Epithelial cell of proximal tubule (primary cell): Measurements from ENCODE around the gene ISLR2. TPM values are rescaled to one million over a fixed set of nuclear protein-coding genes. Genes with fewer than 3 reads are reported as not detected.
A peak's percentile ranks its signal among the peaks of the same experiment; 100 is the strongest.

Experiments used
- DNase-seq: peaks from one replicate; pipeline ENCODE4 v3.0.0-alpha.2; 2011; ENCODE audit warnings: low read depth
- H3K4me3 ChIP-seq: 2 replicates; pipeline ENCODE4 v1.5.1; 2011; ENCODE audit warnings: low read depth, mild to moderate bottlenecking, low read length
- total RNA-seq: library from RNA; depleted of rRNA; stranded (reverse); fragments of >200 nt; gene quantifications from 2 replicates; pipeline ENCODE4 v1.2.3, GENCODE V29; 2015
- TF ChIP-seq, protein P1 (sequence below): conservative IDR thresholded peaks from 2 replicates; pipeline ENCODE4 v1.5.1; 2012; ENCODE audit warnings: low read depth, mild to moderate bottlenecking, low read length

The ISLR2 gene
- total RNA-seq, 1 donor from 2014 or later = not detected

GRCh38 chr15:74136814-74137536, 6.6 kb downstream of the ISLR2 start:
- no peak for DNase-seq
- H3K4me3 ChIP-seq = peak overlapping the region; percentile 41
- TF ChIP-seq, protein P1, sequence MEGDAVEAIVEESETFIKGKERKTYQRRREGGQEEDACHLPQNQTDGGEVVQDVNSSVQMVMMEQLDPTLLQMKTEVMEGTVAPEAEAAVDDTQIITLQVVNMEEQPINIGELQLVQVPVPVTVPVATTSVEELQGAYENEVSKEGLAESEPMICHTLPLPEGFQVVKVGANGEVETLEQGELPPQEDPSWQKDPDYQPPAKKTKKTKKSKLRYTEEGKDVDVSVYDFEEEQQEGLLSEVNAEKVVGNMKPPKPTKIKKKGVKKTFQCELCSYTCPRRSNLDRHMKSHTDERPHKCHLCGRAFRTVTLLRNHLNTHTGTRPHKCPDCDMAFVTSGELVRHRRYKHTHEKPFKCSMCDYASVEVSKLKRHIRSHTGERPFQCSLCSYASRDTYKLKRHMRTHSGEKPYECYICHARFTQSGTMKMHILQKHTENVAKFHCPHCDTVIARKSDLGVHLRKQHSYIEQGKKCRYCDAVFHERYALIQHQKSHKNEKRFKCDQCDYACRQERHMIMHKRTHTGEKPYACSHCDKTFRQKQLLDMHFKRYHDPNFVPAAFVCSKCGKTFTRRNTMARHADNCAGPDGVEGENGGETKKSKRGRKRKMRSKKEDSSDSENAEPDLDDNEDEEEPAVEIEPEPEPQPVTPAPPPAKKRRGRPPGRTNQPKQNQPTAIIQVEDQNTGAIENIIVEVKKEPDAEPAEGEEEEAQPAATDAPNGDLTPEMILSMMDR = no peak

DNA sequence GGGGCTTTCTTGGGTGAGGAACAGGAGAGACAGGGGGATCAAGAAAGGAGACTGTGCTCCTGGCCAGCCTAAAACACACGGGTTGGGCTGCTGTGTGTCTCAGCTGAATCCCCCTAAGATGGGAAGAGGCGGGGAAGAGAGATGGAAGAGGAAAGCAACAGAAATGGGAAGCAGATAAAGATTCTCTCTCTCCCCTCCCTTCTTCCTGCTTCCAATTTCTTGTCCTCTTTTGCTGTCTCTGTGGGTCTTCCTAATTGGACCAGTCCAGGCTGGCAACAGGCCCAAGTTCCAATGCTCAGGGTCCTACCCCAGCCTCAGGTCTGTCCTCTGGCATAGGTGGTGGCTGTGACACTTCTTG, 7.1 kb downstream of the ISLR2 start:
- no peak for DNase-seq
- no peak overlapping the region for H3K4me3 ChIP-seq
- TF ChIP-seq, protein P1 = no peak

GRCh38 chr15:74138642-74139041, 8.3 kb downstream of the ISLR2 start:
- no peak overlapping the region for H3K4me3 ChIP-seq
- TF ChIP-seq, protein P1 = no peak
- DNase-seq = no peak

DNA sequence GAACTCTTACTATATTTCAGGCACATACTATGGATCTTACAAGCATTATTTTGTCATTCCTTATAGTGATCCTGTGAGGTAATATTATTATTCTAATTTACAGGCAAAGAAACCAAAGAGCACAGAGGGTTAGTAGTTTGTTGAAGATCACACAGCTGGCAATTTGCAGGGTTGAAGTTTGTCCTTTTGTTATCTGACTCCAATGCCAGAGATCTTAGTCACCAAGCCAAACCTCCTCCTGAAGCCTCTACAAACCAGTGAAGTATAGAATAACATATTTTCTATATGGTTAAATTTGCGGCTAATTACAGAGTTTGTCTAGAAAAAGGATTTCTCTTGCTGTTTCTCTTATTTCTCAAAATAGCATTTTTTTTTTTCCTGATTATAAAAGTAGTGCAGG, 11.2 kb downstream of the ISLR2 start:
- no peak overlapping the region for H3K4me3 ChIP-seq
- no peak for DNase-seq
- TF ChIP-seq, protein P1 = no peak

DNA sequence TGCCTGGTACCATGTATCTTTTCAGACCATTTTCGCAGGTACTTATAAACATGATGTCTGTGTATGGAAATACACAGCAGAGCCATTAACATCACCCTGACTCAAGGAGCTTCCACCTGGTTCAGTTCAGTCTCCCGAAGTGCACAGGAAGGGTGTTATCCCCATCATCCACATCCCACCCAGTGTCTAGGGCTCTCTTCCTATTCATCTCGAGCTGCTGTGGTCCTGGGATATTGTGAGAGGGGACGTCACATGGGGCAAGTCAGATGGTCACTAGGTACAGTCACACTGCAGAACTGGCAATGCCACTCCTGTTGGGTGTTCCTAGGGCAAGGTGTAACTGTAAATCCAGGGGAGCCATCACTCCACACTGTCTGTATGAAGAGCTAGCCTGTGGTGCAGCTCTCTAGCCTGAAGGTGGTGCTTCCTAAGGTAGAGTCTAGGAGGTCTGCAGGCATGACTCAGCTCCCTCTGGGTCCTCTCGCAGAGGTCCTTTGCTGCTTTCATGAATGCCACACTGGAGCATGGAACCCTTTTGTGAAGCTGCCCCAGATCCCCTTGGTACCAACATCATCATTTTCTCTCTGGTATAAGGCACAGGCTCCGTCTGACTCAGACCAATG, 13.9 kb downstream of the ISLR2 start:
- TF ChIP-seq, protein P1 = peak; percentile 29
- DNase-seq = no peak
- no peak overlapping the region for H3K4me3 ChIP-seq

- H3K4me3 ChIP-seq = no peak overlapping the region
- DNase-seq = no peak
- TF ChIP-seq, protein P1 = no peak
These were observed 16.0 kb downstream of the ISLR2 start for GRCh38 chr15:74146277-74146800.
